Measurements from ENCODE around the gene PIEZO2. TPM values are rescaled to one million over a fixed set of nuclear protein-coding genes. Genes with fewer than 3 reads are reported as not detected.

Gene PIEZO2
- total RNA-seq, 4 donors from 2014 or later, result 0.18 to 3.0 (median 0.21) TPM

DNA sequence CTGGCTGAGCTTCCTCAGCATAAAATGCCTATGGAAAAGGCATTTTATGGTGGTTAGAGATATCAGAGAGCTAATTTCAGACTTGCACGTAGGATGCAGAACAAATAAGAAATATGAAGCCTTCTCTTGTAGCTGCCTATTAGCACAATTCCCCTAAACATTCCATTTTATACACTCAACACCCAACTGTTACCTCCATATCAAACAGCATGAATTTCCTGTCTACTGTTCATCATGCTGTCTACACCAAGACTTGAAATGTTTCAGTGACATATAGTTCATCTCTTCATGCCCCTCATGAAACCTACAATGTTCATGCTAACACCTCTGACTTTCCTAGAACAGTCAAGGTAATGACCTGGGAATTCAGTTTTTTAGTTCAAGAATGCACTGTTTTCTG, 249.9 kb downstream of the PIEZO2 start:
- H3K4me1 ChIP-seq, result no peaks in the 10 kb centered on the region
- H3K4me3 ChIP-seq, result no peak overlapping the region
- intact Hi-C loops (cut with DNase I; ENCODE audit: low total_unique reads), result no loop called here
- no peak for DNase-seq
- H3K27ac ChIP-seq, result no peak overlapping the region
- H3K9me3 ChIP-seq, result no peaks in the 10 kb centered on the region
- H3K36me3 ChIP-seq, result no peaks in the 10 kb centered on the region
- in situ Hi-C loops (cut with MboI; ENCODE audit: low sequenced_read_pairs in 4 of 4), result no loop called here
- no peak for ATAC-seq
- H3K27me3 ChIP-seq, result no peaks in the 10 kb centered on the region
- TF ChIP-seq CTCF (IDR thresholded peaks at IDR 0.05 in 4 of 5, conservative IDR thresholded peaks at IDR 0.05 in 1 of 5) (no peak), POLR2A (IDR thresholded peaks at IDR 0.05) (no peak)

DNA sequence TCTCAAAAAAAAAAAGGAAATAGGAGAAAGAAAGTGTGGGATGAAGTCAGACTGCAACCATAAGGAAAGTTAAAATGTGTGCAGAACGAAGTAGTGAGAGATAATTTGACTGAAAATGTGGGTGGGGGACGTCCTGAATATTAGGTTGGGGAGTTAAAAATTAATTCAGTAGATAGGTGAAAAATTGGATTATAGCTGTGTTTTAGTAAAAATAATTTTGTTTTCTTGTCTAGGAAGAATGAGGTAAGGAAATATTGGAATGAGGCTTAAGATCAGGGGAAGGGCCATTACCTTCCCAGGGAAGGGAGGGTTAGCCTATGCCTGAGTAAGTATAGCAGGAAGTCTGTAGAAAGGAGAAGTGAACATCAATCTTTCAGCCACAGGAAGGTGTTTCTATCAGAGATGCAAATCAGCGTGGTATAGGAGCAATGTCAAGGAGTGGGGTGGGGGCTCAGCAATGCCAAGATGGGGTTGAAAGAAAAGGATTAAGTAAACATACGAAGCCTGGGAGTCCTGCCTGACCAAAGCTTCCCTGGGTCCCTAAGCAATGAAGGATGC, 250.9 kb downstream of the PIEZO2 start:
- Histone ChIP-seq H3K4me3 (no peak overlapping the region), H3K36me3 (no peaks in the 10 kb centered on the region), H3K27ac (no peak overlapping the region), H3K4me1 (no peaks in the 10 kb centered on the region), H3K27me3 (no peaks in the 10 kb centered on the region), H3K9me3 (no peaks in the 10 kb centered on the region)
- no peak for TF ChIP-seq POLR2A (IDR thresholded peaks at IDR 0.05)
- TF ChIP-seq CTCF (IDR thresholded peaks at IDR 0.05 in 4 of 5, conservative IDR thresholded peaks at IDR 0.05 in 1 of 5), result no peak
- DNase-seq (no peak), ATAC-seq (no peak)
- intact Hi-C loops (cut with DNase I; ENCODE audit: low total_unique reads) (no loop called here), in situ Hi-C loops (cut with MboI; ENCODE audit: low sequenced_read_pairs in 4 of 4) (no loop called here)

DNA sequence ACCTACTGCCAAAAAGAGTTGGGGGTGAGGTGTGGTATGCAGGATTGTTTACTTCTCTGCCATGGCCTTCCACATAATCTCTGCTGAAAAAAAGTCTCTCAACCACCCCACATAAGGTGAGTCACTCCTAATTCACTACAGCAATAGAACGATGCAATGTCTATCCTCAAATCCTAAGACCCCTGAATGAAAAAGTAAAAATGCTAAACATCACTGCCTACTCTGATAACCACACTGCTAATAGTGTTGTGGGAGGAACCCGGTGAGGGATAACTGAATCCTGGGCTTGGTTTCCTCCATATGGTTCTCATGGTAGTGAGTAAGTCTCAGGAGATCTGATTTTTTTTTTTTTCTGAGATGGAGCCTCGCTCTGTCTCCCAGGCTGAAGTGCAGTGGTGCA, 252.5 kb downstream of the PIEZO2 start:
- Histone ChIP-seq H3K27me3 (no peaks in the 10 kb centered on the region), H3K4me1 (no peaks in the 10 kb centered on the region), H3K36me3 (no peaks in the 10 kb centered on the region), H3K4me3 (no peak overlapping the region), H3K9me3 (no peaks in the 10 kb centered on the region), H3K27ac (no peak overlapping the region)
- intact Hi-C loops (cut with DNase I; ENCODE audit: low total_unique reads) (no loop called here), in situ Hi-C loops (cut with MboI; ENCODE audit: low sequenced_read_pairs in 4 of 4) (no loop called here)
- TF ChIP-seq POLR2A (IDR thresholded peaks at IDR 0.05), result no peak
- no peak for TF ChIP-seq CTCF (IDR thresholded peaks at IDR 0.05 in 4 of 5, conservative IDR thresholded peaks at IDR 0.05 in 1 of 5)
- ATAC-seq, result no peak
- DNase-seq, result no peak

DNA sequence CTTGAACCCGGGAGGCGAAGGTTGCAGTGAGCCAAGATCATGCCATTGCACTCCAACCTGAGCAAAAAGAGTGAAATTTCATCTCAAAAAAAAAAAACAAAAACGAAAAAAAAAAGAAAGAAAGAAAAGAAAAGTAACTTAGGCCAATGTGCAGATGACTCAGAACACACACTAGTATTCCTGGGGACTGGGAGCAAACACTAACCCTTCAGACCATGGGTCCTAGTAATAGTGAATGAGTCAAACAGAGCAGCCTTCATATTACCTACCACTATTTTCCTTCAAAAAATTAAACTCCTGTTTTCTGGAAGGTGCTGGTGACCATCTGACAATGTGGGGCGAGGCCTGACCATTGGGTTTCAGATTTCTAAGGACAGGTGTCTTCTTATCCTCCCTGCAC, 253.4 kb downstream of the PIEZO2 start:
- no peak overlapping the region for H3K27ac ChIP-seq
- H3K4me1 ChIP-seq, result no peaks in the 10 kb centered on the region
- no peak for ATAC-seq
- H3K36me3 ChIP-seq, result no peaks in the 10 kb centered on the region
- DNase-seq, result no peak
- H3K27me3 ChIP-seq, result no peaks in the 10 kb centered on the region
- intact Hi-C loops (cut with DNase I; ENCODE audit: low total_unique reads) (no loop called here), in situ Hi-C loops (cut with MboI; ENCODE audit: low sequenced_read_pairs in 4 of 4) (no loop called here)
- TF ChIP-seq POLR2A (IDR thresholded peaks at IDR 0.05) (no peak), CTCF (IDR thresholded peaks at IDR 0.05 in 4 of 5, conservative IDR thresholded peaks at IDR 0.05 in 1 of 5) (no peak)
- H3K4me3 ChIP-seq, result no peak overlapping the region
- H3K9me3 ChIP-seq, result no peaks in the 10 kb centered on the region

- H3K4me1 ChIP-seq, result no peaks in the 10 kb centered on the region
- no peaks in the 10 kb centered on the region for H3K27me3 ChIP-seq
- no peaks in the 10 kb centered on the region for H3K36me3 ChIP-seq
- H3K27ac ChIP-seq, result no peak overlapping the region
- intact Hi-C loops (cut with DNase I; ENCODE audit: low total_unique reads) (no loop called here), in situ Hi-C loops (cut with MboI; ENCODE audit: low sequenced_read_pairs in 4 of 4) (no loop called here)
- H3K4me3 ChIP-seq, result no peak overlapping the region
- ATAC-seq (no peak), DNase-seq (no peak)
- no peaks in the 10 kb centered on the region for H3K9me3 ChIP-seq
- TF ChIP-seq POLR2A (IDR thresholded peaks at IDR 0.05) (no peak), CTCF (IDR thresholded peaks at IDR 0.05 in 4 of 5, conservative IDR thresholded peaks at IDR 0.05 in 1 of 5) (no peak)
These were observed 254.9 kb downstream of the PIEZO2 start for GRCh38 chr18:10894501-10894900.
